ENCODE results near the gene PDZD2. TPM values are rescaled to one million over a fixed set of nuclear protein-coding genes. Genes with fewer than 3 reads are reported as not detected.

PDZD2 gene
- total RNA-seq, 1 experiment from 2014 or later, result 2.2 TPM

GRCh38 chr5:31825518-31826068 lies 186.7 kb downstream of the PDZD2 start:
- no peak overlapping the region for H3K27ac ChIP-seq (ENCODE audit: low read depth, low read length, poor library complexity, severe bottlenecking)
- H3K9me3 ChIP-seq (ENCODE audit: low read depth, low read length, poor library complexity, severe bottlenecking), result peaks cover 9% of the 10 kb centered on the region
- POLR2A ChIA-PET (ENCODE audit: low non-redundant PET), result interaction anchor here (0.6 kb wide), 1 partner anchor 9 kb away, joined by 4 read pairs; no protein-coding TSS in a partner anchor
- H3K4me1 ChIP-seq (ENCODE audit: insufficient read depth, low read length, poor library complexity, severe bottlenecking), result no peaks in the 10 kb centered on the region
- TF ChIP-seq EZH2 (IDR thresholded peaks at IDR 0.05; ENCODE audit: borderline replicate concordance, low read depth, low read length, poor library complexity, severe bottlenecking) (no peak), CTCF (conservative IDR thresholded peaks at IDR 0.05; ENCODE audit: low read depth, low read length) (peak; percentile 83)
- CTCF ChIA-PET, result interaction anchor here (1.6 to 2.7 kb wide), 2 partner anchors 251 to 267 kb away, joined by 16 read pairs; no protein-coding TSS in a partner anchor
- H3K36me3 ChIP-seq (ENCODE audit: insufficient read depth, low read length, poor library complexity, severe bottlenecking), result no peaks in the 10 kb centered on the region
- peak; percentile 79 for DNase-seq (ENCODE audit: low spot score)
- H3K4me3 ChIP-seq (ENCODE audit: low read depth, low read length, poor library complexity, severe bottlenecking), result no peak overlapping the region
- no TSS peak for BruUV-seq (replicated peaks)
- intact Hi-C loops (cut with micrococcal nuclease; ENCODE audit: unreplicated experiment), result loop anchor here (1.0 kb wide), 2 partner anchors 251 to 268 kb away; no protein-coding TSS in a partner anchor
- no peaks in the 10 kb centered on the region for H3K27me3 ChIP-seq (replicated peaks; ENCODE audit: insufficient read depth, low read depth, low read length, poor library complexity)

- Histone ChIP-seq H3K27ac (ENCODE audit: low read depth, low read length, poor library complexity, severe bottlenecking) (no peak overlapping the region), H3K9me3 (ENCODE audit: low read depth, low read length, poor library complexity, severe bottlenecking) (peaks cover 9% of the 10 kb centered on the region), H3K36me3 (ENCODE audit: insufficient read depth, low read length, poor library complexity, severe bottlenecking) (no peaks in the 10 kb centered on the region), H3K27me3 (replicated peaks; ENCODE audit: insufficient read depth, low read depth, low read length, poor library complexity) (no peaks in the 10 kb centered on the region), H3K4me3 (ENCODE audit: low read depth, low read length, poor library complexity, severe bottlenecking) (no peak overlapping the region), H3K4me1 (ENCODE audit: insufficient read depth, low read length, poor library complexity, severe bottlenecking) (no peaks in the 10 kb centered on the region)
- no peak for DNase-seq (ENCODE audit: low spot score)
- POLR2A ChIA-PET (ENCODE audit: low non-redundant PET), result no interaction called here
- intact Hi-C loops (cut with micrococcal nuclease; ENCODE audit: unreplicated experiment), result no loop called here
- BruUV-seq (replicated peaks), result no TSS peak
- CTCF ChIA-PET, result no interaction called here
- TF ChIP-seq CTCF (conservative IDR thresholded peaks at IDR 0.05; ENCODE audit: low read depth, low read length) (no peak), EZH2 (IDR thresholded peaks at IDR 0.05; ENCODE audit: borderline replicate concordance, low read depth, low read length, poor library complexity, severe bottlenecking) (no peak)
Observed at GRCh38 chr5:31827867-31828266, 188.9 kb downstream of the PDZD2 start.

- DNase-seq (ENCODE audit: low spot score), result no peak
- ChIA-PET POLR2A (ENCODE audit: low non-redundant PET) (no interaction called here), CTCF (no interaction called here)
- no TSS peak for BruUV-seq (replicated peaks)
- intact Hi-C loops (cut with micrococcal nuclease; ENCODE audit: unreplicated experiment), result no loop called here
- H3K27ac ChIP-seq (ENCODE audit: low read depth, low read length, poor library complexity, severe bottlenecking), result no peak overlapping the region
- H3K4me1 ChIP-seq (ENCODE audit: insufficient read depth, low read length, poor library complexity, severe bottlenecking), result no peaks in the 10 kb centered on the region
- H3K9me3 ChIP-seq (ENCODE audit: low read depth, low read length, poor library complexity, severe bottlenecking), result peaks cover 9% of the 10 kb centered on the region
- TF ChIP-seq EZH2 (IDR thresholded peaks at IDR 0.05; ENCODE audit: borderline replicate concordance, low read depth, low read length, poor library complexity, severe bottlenecking) (no peak), CTCF (conservative IDR thresholded peaks at IDR 0.05; ENCODE audit: low read depth, low read length) (no peak)
- no peak overlapping the region for H3K4me3 ChIP-seq (ENCODE audit: low read depth, low read length, poor library complexity, severe bottlenecking)
- no peaks in the 10 kb centered on the region for H3K36me3 ChIP-seq (ENCODE audit: insufficient read depth, low read length, poor library complexity, severe bottlenecking)
- H3K27me3 ChIP-seq (replicated peaks; ENCODE audit: insufficient read depth, low read depth, low read length, poor library complexity), result no peaks in the 10 kb centered on the region
Observed at GRCh38 chr5:31832966-31833365, 194.0 kb downstream of the PDZD2 start.
